CD4-positive, alpha-beta T cell (primary cell): ENCODE data around the gene UROD. TPM values are rescaled to one million over a fixed set of nuclear protein-coding genes. Genes with fewer than 3 reads are reported as not detected.

Experiments used
- ATAC-seq: fragments of 200-7000 bp; cut with Tn5 transposase; one replicate; pipeline ENCODE4 v1.10.0; 2022; ENCODE audit warnings: mild to moderate bottlenecking; ENCODE audit not compliant: poor library complexity
- CTCF ChIA-PET: fragments of 350-600 bp; sonication (Branson Sonifier 250); formaldehyde crosslinking; loops from one replicate; lab custom pipeline; 2021; ENCODE audit warnings: antibody characterized with exemption, inconsistent platforms; lab: Charles Lee
- POLR2A ChIA-PET: fragments of 350-600 bp; sonication (Branson Sonifier 250); formaldehyde crosslinking; loops from one replicate; lab custom pipeline; 2021; ENCODE audit warnings: antibody characterized with exemption, inconsistent platforms; lab: Charles Lee
- DNase-seq, 14 experiments: peaks; one replicate each; pipeline ENCODE4 v3.0.0-alpha.2; 2013 to 2020; ENCODE audit warnings: mixed read lengths in 2 of 14
- H3K27ac ChIP-seq, 2 donors: one replicate each; pipeline versions ENCODE4 v1.5.1 to v1.7.0; 2013; ENCODE audit warnings: low read length in 2 of 2, low read depth in 1 of 2, mild to moderate bottlenecking in 1 of 2
- H3K27me3 ChIP-seq, 2 experiments: 1 replicate in 1 of 2; 2 replicates in 1 of 2; pipeline versions ENCODE4 v1.6.1 to v1.7.0; 2013; ENCODE audit warnings: low read length in 2 of 2, control low read depth in 1 of 2, mild to moderate bottlenecking in 1 of 2, moderate library complexity in 1 of 2; ENCODE audit not compliant: insufficient read depth in 2 of 2, control insufficient read depth in 1 of 2
- H3K36me3 ChIP-seq: one replicate; pipeline ENCODE4 v1.6.1; 2013; ENCODE audit warnings: low read length, control low read depth; ENCODE audit not compliant: insufficient read depth
- H3K4me1 ChIP-seq: one replicate; pipeline ENCODE4 v1.6.1; 2013; ENCODE audit warnings: low read length, control low read depth; ENCODE audit not compliant: insufficient read depth
- H3K4me3 ChIP-seq: one replicate; pipeline ENCODE4 v1.5.1; 2013; ENCODE audit warnings: mild to moderate bottlenecking, low read length, moderate library complexity
- H3K9me3 ChIP-seq, 2 experiments: 1 replicate in 1 of 2; 2 replicates in 1 of 2; pipeline versions ENCODE4 v1.6.1 to v1.7.0; 2013; ENCODE audit warnings: low read length in 2 of 2, mild to moderate bottlenecking in 2 of 2, control low read depth in 1 of 2, moderate library complexity in 1 of 2; ENCODE audit not compliant: control insufficient read depth in 1 of 2, insufficient read depth in 1 of 2
- H3K27ac Mint-ChIP-seq: one replicate; pipeline ENCODE4 v1.8.0; 2020; ENCODE audit warnings: mixed read lengths
- H3K27me3 Mint-ChIP-seq: one replicate; pipeline ENCODE4 v1.8.0; 2021; ENCODE audit warnings: mixed read lengths
- H3K36me3 Mint-ChIP-seq: one replicate; pipeline ENCODE4 v1.8.0; 2021; ENCODE audit warnings: low read depth, mixed read lengths
- H3K4me1 Mint-ChIP-seq: one replicate; pipeline ENCODE4 v1.8.0; 2021; ENCODE audit warnings: low read depth, mixed read lengths
- H3K4me3 Mint-ChIP-seq: one replicate; pipeline ENCODE4 v1.8.0; 2020; ENCODE audit warnings: mild to moderate bottlenecking, mixed read lengths
- H3K9me3 Mint-ChIP-seq: one replicate; pipeline ENCODE4 v1.8.0; 2020; ENCODE audit warnings: mixed read lengths
- intact Hi-C, 2 experiments: fragments of 100-400 bp; cut with DNase I in 1 of 2; cut with micrococcal nuclease in 1 of 2; formaldehyde crosslinking; loops; one replicate each; pipeline versions ENCODE4 v1.15.1 to v1.9.0; 2023 to 2025; cut with DNase I, micrococcal nuclease
- total RNA-seq, 174 experiments: library from RNA in 2 of 174; stranded (reverse) in 2 of 174; gene quantifications; one replicate each; pipeline ENCODE4 v1.2.3 and lab custom pipeline; 2021 to 2026
- TF ChIP-seq, protein P1 (sequence below): fragments of 200-600 bp; IDR thresholded peaks from one replicate; pipeline ENCODE4 v1.8.0; 2022; ENCODE audit warnings: antibody characterized with exemption, mild to moderate bottlenecking

The UROD gene
- total RNA-seq, 2 experiments from 2014 or later = 41.0 to 42.4 TPM

DNA sequence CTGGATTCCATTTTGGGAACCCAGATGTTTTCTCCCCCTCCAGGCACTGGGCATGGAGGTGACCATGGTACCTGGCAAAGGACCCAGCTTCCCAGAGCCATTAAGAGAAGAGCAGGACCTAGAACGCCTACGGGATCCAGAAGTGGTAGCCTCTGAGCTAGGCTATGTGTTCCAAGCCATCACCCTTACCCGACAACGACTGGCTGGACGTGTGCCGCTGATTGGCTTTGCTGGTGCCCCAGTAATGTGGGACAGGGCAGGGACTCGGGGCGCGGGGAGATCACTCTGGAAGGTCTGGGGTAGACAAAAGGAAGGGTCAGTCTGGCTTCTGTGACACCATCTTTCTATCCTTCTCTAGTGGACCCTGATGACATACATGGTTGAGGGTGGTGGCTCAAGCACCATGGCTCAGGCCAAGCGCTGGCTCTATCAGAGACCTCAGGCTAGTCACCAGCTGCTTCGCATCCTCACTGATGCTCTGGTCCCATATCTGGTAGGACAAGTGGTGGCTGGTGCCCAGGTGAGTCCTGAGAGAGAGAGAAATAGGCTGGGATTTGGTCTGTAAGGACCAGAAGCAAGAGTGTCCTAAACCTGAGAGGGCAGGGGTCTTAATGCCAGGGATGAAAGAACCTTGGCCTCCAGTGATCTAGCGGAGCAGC is 1.6 kb downstream of the UROD start:
- TF ChIP-seq, protein P1, sequence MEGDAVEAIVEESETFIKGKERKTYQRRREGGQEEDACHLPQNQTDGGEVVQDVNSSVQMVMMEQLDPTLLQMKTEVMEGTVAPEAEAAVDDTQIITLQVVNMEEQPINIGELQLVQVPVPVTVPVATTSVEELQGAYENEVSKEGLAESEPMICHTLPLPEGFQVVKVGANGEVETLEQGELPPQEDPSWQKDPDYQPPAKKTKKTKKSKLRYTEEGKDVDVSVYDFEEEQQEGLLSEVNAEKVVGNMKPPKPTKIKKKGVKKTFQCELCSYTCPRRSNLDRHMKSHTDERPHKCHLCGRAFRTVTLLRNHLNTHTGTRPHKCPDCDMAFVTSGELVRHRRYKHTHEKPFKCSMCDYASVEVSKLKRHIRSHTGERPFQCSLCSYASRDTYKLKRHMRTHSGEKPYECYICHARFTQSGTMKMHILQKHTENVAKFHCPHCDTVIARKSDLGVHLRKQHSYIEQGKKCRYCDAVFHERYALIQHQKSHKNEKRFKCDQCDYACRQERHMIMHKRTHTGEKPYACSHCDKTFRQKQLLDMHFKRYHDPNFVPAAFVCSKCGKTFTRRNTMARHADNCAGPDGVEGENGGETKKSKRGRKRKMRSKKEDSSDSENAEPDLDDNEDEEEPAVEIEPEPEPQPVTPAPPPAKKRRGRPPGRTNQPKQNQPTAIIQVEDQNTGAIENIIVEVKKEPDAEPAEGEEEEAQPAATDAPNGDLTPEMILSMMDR = no peak
- POLR2A ChIA-PET = interaction anchor here (0.6 to 6.9 kb wide), 8 partner anchors 27 to 673 kb away, joined by 3 to 141 read pairs (median 6); partner anchors contain the start of genes EIF2B3, GPBP1L1, MUTYH and TESK2
- Mint-ChIP-seq H3K9me3 (no peaks in the 10 kb centered on the region), H3K4me3 (peak overlapping the region; percentile 83), H3K36me3 (peaks cover 44% of the 10 kb centered on the region), H3K27me3 (no peaks in the 10 kb centered on the region), H3K4me1 (peaks cover 63% of the 10 kb centered on the region), H3K27ac (peak overlapping the region; percentile 91)
- Histone ChIP-seq H3K4me3 (no peak overlapping the region), H3K27me3 (no peaks in the 10 kb centered on the region), H3K36me3 (peaks cover 25% of the 10 kb centered on the region), H3K4me1 (peaks cover 62% of the 10 kb centered on the region), H3K9me3 (no peaks in the 10 kb centered on the region), H3K27ac (no peak overlapping the region)
- intact Hi-C loops = loop anchor here (1.0 to 10.0 kb wide), 13 partner anchors 27 to 674 kb away; partner anchors contain the start of genes GPBP1L1 (in 2 of the 2), TMEM69 (in 2 of the 2), BTBD19 (in 1 of the 2) and DYNLT4 (in 1 of the 2)
- no peak for DNase-seq
- CTCF ChIA-PET = interaction anchor here (0.7 to 6.4 kb wide), 14 partner anchors 27 to 512 kb away, joined by 3 to 66 read pairs (median 3); partner anchors contain the start of genes CCDC163, EIF2B3, MMACHC and RNU5D-1
- ATAC-seq = no peak

DNA sequence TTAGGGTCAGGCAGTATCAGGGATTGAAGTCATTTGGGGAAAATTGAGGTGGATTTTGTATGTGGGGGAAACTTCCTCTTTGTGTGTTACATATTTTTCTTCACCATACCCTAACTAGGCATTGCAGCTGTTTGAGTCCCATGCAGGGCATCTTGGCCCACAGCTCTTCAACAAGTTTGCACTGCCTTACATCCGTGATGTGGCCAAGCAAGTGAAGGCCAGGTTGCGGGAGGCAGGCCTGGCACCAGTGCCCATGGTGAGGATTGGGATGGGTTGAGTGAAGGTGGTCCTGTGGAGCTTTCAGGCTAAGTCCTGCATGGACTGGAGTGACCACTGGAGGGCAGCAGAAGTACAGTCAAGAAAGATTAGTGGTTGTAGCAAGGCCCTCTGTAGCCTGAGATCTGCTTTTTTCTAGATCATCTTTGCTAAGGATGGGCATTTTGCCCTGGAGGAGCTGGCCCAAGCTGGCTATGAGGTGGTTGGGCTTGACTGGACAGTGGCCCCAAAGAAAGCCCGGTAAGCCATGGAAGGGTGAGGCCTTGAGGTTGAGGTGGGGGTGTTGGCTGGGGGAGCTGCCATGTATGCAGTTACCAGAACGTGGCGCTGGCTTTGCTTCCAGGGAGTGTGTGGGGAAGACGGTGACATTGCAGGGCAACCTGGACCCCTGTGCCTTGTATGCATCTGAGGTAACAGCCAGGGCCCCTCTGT is 2.4 kb downstream of the UROD start:
- CTCF ChIA-PET = interaction anchor here (0.7 to 6.4 kb wide), 14 partner anchors 28 to 511 kb away, joined by 3 to 66 read pairs (median 3); partner anchors contain the start of genes CCDC163, EIF2B3, MMACHC and RNU5D-1

More for the DNA sequence above, 2.4 kb downstream of the UROD start:
- ATAC-seq (peak; percentile 46), DNase-seq (peak; percentile 65 to 89 (median 76))
- no peaks in the 10 kb centered on the region for H3K9me3 ChIP-seq
- peaks cover 17% of the 10 kb centered on the region for H3K36me3 ChIP-seq
- peak overlapping the region; percentile 70 for H3K27ac Mint-ChIP-seq
- H3K4me3 Mint-ChIP-seq = peak overlapping the region; percentile 83
- H3K27ac ChIP-seq = no peak overlapping the region
- intact Hi-C loops = loop anchor here (1.0 to 10.0 kb wide), 12 partner anchors 177 to 673 kb away; partner anchors contain the start of genes GPBP1L1 (in 2 of the 2), TMEM69 (in 2 of the 2), BTBD19 (in 1 of the 2) and DYNLT4 (in 1 of the 2)
- peaks cover 55% of the 10 kb centered on the region for H3K4me1 Mint-ChIP-seq
- H3K4me1 ChIP-seq = peaks cover 56% of the 10 kb centered on the region
- no peaks in the 10 kb centered on the region for H3K9me3 Mint-ChIP-seq
- no peaks in the 10 kb centered on the region for H3K27me3 ChIP-seq
- H3K36me3 Mint-ChIP-seq = peaks cover 37% of the 10 kb centered on the region
- POLR2A ChIA-PET = interaction anchor here (0.6 to 6.9 kb wide), 13 partner anchors 28 to 672 kb away, joined by 3 to 141 read pairs (median 4); partner anchors contain the start of genes EIF2B3, GPBP1L1, MUTYH and PLK3
- TF ChIP-seq, protein P1 = peak; percentile 89
- no peaks in the 10 kb centered on the region for H3K27me3 Mint-ChIP-seq
- no peak overlapping the region for H3K4me3 ChIP-seq
